NCI-H345 treated with DMSO at 0.1 percent for 48 hours (cell line): ENCODE measurements around the gene DYTN.

Source experiments
- DNase-seq: peaks from one replicate; lab custom pipeline; 2025; ENCODE audit not compliant: unreplicated experiment; lab: John Stamatoyannopoulos, UW

Gene DYTN

GRCh38 chr2:206615417-206616089, 102.6 kb downstream of the DYTN start:
- no peak for DNase-seq

- no peak for DNase-seq
These were observed 103.4 kb downstream of the DYTN start for GRCh38 chr2:206614811-206615210.

- no peak for DNase-seq
These were observed 106.5 kb downstream of the DYTN start for GRCh38 chr2:206611736-206612135.

- DNase-seq = no peak
These were observed 107.0 kb downstream of the DYTN start for GRCh38 chr2:206611191-206611590.

GRCh38 chr2:206610451-206610850, 107.7 kb downstream of the DYTN start:
- no peak for DNase-seq

GRCh38 chr2:206603243-206603642, 115.0 kb downstream of the DYTN start:
- no peak for DNase-seq
